ENCODE data around the gene BUB3.

The BUB3 gene

DNA sequence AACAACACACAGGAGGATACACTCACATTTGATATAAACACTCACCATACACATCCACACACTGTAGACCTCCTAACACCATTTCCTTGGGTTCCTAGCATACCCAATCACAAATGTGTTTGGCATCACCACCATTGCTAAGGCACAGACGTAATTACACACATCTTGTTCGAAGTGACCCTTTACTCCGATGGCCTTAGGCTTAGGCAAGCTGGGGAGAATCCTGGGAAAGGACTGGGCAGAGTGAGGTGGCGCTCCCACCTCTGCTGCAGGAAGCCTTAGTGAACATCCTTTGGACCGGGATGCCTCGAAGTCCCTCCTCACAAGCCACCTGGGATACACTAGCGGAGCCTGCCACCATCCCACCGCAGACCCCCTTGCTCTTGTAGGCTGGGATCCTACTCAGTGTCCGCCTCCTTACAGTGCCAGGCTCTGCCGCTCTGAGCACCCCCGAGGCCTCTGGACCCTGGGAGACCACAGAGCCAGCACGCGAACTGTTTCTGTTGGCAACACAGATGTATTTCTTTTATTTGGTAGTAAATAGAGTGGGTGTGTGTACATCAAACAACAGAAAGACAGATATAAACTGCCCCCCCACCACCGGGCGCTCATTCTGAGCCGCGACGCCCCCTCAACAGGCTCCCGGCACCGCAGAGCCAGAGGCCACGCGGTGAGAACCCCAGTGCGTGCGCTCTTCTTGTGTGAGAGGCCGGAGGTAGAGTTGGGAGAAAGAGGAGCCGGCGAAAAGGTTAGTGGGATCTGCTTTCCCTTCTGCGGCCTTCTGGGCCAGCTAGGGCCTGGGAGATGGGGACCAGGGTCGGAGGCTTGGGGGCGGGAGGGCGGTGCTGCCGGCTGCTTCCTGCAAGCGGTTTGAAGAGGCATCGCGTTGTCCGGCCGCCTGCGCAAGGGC lies 12.2 kb upstream of the BUB3 start:
- DNase-seq, result no peak

DNA sequence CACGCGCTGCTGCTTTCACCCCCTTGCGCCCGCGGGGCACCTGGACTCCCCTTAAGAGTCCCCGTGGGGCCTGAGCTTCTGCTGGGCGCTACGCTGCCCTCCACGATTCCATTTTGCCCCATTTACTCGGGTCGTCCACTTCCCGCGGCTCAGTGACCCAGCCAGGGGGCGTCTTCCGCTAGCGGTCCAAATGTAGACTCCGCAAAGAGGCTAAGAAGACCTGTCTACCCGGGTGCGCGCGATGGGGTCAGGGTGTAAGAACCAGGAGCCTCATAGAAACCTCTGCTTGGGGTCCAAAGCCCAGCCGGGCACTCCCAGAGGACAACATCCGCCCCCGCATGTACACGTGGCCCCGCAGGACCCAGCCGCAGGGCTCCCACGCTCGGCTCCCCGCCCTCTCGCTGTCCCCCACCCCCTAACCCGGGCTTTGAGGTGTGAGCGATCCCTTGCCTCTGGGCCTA lies 11.5 kb upstream of the BUB3 start:
- no peak for DNase-seq

DNA sequence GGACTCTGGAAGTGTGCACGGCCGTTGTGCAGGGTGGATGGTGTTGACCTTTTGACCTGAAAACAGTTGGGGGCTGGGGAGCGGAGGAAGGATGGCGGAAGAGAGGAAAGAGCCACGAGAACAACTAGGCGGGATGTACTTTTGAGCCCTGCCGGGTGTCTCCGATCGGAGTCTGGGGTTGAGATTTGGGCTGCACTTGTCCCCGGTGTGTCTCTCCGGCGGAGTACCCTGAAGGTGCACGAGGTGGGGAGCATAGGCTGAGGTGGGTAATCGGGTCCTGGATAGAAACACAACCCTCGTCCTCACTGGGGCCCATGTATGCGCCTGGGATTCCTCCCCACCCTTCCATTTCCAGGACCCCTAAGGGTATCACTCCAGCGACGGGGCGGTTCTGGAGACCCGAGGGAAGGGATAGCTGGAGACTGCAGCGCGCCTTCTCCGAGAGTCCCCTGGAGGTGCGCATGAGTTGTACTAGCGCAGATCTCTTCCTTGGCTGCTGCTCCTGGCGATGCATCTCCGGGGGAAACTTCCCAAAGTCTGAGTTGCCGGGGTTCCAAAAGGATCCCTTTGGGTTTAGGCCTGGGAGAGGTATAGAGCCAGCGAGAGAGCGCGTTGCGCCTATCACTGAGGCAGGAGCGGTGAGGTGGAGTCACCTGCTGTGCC lies 10.9 kb upstream of the BUB3 start:
- no peak for DNase-seq

DNA sequence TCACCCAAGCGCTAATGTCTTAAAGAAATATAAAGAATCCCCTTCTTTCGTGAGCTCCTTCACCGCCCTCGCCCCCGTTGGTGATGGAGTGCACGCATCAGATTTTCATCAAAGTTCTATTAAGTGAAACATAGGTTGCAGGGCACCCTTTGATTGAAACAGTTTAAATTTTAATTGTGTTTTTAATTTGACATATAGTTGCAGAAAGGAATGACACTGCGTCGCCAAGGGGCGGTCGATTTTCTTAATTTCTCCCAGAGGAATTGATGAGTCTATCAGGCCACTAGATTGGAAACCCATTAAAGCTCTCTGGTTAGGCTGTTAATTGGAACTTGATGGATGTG lies 10.4 kb upstream of the BUB3 start:
- DNase-seq, result no peak

DNA sequence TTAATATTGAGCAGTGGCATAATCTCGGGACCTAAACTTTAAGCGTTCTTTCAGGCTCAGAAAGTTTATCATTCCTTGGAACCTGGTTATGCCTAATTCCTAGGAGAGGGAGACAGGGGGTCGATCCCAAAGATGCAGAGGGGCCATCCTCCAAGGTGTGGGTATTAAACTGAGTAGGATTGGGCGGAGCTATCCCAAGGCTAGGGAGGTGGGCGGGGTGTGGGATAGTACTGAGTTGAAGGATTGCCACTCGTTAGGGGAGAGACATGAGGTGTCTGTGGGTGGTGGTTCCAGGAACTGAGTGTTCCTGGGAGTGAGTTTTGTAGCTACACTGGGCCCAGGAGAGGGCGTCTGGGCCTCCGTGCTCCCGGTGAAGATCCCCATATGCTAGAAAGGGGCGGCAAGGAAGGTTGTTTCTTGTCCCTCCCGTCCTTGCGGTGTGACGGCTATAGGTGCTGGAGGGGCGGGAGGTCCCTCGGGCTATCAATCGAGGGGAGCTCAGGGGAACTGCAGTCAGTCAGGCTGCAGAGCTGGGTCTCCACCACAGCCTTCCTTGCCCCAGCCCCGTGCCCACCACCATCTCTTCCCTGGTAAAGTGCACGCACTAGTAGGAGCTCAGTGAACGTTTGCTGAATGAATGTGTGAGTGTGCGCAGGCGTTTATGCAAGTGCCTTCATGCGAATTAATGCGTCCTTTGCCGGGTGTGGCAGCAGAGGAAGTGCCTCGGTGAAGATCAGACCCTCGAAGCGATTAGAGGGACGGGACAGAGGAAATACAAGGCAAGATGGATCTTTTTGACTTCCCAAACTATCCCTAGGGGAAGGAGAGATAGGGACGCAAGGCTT lies 9.3 kb upstream of the BUB3 start:
- no peak for DNase-seq

DNA sequence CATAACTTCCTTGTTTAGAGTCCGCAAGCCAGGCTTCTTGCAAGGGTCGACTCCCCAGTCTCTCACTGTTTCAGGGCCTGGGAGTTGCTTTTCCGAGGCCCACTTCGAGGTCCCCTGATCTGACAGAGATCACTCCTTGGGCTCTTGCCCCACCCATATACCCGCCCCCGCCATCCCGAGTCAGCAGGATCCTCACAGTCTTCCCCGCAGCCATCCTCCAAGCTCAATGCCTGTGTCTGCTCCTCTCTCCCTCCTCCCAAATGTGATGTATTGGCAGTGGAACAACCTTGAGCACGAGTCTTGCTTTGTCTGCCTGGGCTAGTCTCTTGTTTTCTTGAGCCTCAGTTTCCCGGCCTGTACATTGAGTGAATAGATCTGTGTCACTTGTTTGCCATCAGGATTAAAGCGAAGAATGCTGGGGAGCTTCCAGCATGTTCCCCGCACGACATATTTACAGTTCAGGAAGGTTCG lies 8.6 kb upstream of the BUB3 start:
- DNase-seq, result no peak

DNA sequence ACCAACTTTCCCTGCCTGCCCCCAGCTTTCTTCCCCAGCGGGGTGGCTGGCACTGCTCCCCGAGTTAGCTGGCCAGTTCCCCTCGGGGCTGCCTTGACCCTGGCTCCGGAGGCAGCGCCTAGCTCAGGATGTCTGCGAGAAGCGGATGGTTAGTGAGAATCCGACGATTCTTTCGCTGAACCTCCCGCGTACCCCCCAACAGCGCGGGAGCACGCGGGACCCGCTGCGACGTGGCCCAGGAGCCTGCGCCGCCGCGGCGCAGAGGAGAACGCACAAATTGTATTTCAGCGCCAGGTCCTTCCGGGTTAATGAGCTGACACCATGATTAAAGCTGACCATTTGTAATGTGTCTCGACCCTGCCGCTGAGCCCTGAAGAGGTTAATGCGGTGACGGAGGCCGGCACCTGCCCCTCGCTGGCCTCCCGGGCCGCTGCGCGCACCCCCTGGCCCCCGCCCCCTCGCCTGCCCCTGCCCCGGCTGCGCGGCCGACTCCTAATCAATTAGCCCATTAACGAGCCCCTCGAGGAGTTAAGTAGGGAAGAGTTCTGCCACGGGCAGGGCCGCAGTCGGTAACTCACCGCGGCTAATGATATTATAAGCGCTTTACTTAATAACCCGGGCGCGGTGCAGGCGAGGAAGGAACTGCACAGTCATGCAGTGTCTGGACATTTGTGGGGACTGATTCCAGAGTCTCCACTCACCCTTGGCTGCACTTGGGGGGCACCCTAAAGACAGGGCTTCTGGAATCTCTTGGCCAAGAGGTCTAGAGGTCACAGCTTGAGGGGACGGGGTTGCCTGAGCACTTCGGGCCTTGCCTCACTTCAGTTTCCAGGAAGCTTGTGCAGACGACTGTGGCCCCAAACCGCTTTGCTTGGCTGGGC lies 7.9 kb upstream of the BUB3 start:
- no peak for DNase-seq

DNA sequence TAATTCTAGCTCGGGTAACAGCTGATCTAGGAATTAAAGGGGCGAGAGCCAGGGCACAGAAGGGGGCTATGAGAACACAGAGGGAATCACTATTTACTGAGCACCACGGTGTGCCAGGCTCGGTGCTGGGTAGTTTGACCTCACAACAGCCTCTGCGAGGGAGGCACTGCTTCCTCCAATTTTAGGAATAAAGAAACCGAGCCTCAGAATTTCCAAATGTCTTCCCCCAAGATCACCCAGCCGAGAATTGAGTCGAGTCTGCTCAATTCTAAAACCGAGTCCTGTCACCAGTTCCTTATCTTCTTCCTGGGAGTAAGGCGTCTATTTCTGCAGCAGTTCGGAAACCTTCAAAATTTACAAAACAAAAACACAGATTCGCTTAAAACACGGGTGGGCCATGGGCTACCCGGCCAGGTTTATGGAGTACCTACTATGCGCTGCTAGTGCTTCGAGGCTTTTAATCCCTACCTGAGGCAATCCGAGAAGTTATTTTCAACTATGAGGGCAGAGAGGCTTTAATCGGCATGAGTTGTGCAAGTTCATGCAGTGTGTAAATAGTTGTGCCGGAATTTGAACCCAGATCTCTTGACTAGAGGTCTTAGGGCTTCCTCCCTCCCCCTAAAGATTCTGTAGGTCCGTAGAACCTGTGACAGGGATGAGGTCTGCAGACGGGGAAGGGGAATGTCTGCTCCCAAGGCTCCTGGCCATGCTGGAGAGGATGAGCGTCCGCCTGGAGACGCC lies 7.1 kb upstream of the BUB3 start:
- no peak for DNase-seq

DNA sequence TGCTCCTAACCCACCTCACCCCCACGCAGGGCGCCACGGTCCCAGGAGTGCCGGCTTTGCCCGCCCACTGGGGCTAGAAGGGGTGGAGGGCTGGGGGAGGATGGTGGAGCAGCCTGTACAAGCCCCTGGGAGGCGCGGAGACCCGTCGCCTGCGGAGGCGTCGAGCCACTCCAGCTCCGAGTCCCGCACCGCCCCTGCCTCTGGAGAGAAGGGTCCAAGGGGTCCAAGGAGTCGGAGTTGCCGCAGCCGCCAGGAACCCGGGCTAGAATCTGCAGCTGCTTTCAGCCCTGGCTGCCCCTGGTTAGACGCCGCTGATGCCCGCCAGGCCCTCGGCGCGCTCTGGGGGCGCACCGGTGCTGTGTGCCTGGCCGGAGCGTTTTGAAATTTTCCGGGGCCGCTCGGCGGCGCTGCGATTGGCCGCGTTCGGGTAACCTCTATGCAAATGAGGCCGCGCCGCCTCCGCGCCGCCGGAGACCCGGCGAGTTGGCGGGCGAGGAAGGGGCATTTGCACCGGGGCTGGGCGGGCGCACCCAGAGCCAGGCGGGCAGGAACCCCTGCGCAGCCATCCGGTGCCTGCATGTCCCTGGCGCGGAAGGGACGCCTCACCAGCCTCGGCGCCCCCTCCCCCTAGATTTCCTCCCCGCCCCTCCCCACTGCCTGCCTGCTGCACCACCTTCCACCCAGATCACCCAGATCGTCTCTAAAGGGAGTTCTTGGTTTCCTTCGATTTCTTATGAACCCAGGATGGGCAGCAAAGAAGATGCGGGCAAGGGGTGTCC lies 6.4 kb upstream of the BUB3 start, which contains the start of gene HMX2:
Gene HMX2 (plus strand): TSS at position 502 of the 779 bp plus-strand sequence. CDS start 243 bp downstream, at position 745.
- DNase-seq, result no peak

DNA sequence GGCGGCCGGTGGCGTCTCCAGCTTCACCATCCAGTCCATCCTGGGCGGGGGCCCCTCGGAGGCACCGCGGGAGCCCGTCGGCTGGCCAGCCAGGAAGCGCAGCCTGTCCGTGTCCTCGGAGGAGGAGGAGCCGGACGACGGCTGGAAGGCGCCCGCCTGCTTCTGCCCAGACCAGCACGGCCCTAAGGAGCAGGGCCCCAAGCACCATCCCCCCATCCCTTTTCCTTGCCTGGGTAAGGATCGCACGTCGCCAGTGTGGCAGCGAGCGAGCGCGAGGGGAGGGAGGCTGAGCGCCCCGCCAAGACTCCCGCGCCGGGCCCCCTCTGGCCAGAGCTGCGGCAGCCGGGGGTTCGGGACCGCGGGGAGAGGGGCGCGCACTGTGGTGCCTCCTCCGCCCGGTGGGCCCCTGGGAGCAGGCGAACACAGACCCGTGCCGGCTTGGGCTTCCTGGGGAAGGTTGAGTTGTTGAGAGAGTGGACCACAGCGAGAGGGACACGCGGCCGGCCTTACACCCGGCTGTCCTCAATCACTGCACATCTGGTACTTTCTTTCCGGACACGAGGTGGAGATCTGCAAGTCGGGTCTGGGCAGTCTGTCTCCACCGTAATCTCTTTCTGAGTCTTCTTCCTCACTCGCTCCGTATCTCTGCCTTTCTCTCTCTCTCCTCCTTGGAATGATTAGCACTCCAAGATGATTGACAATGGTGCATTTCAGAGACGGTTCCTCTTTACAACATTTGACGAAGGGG lies 5.6 kb upstream of the BUB3 start:
- no peak for DNase-seq

DNA sequence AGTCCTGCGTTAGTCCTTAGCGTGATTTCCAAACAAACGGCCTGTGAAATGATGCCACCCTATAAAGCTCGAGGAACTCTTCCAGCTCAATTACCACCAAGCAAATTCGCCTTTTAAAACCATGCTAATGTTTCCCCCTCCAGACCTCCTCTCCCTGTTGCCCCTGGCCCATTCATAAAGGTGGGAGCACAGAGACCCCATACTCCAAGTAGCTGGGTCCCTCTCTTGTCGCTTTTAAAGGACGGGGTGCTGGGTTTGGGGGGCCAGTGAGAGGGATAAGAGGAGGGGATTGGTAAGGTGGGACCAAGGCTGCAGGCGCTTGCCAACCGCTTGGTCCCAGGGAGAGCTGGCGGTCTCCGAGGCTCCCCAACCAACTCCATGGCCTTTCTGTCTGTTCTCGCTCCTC lies 5.0 kb upstream of the BUB3 start:
- no peak for DNase-seq

DNA sequence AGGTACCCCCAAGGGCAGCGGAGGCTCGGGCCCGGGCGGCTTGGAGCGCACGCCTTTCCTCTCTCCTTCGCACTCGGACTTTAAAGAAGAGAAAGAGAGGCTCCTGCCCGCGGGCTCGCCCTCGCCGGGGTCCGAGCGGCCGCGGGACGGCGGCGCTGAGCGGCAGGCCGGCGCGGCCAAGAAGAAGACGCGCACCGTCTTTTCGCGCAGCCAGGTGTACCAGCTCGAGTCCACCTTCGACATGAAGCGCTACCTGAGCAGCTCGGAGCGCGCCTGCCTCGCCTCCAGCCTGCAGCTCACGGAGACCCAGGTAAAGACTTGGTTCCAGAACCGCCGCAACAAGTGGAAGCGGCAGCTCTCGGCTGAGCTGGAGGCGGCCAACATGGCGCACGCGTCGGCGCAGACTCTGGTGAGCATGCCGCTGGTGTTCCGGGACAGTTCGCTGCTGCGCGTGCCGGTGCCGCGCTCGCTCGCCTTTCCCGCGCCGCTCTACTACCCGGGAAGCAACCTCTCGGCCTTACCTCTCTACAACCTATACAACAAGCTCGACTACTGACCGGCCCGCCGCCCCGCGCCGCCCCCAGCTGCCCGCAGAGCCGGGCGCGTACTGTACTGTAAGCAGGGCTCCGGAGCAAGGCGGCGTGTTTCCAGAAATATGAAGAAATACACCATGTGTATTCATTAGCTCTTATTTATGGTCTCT lies 4.5 kb upstream of the BUB3 start:
- DNase-seq, result no peak

DNA sequence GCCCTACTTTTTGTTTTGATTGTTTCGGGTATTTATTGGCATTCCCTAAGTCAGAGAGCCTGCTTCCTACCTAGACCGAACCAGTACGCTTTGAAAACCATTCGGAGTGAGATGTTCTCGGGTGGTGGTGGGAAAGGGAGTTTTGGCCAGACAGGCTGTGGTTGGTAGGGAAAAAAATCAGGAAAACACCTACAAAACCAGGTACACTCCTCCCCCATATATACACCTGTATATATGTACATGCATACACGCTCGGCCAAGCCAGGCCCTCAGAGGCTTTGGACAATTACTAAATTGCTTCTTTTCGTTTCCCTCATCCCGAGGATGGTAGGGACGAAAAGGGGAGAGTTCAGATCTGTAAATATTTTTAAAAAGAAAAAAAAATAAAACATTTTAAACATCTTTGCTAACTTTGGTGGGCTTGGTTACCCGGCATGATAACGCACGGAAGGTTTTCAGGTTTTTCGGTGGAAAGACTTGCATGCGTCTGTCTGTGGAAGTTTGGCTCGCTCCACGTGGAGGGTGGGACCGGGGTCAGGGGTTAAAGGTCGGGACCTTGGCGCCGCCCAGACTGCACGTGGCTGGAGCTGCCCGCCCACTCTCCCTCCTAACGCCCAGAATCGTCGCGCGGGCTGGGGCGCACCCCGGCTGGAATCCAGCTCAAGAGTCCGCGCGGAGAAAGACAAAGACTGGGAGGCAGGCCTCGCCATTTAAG lies 3.8 kb upstream of the BUB3 start:
- no peak for DNase-seq

DNA sequence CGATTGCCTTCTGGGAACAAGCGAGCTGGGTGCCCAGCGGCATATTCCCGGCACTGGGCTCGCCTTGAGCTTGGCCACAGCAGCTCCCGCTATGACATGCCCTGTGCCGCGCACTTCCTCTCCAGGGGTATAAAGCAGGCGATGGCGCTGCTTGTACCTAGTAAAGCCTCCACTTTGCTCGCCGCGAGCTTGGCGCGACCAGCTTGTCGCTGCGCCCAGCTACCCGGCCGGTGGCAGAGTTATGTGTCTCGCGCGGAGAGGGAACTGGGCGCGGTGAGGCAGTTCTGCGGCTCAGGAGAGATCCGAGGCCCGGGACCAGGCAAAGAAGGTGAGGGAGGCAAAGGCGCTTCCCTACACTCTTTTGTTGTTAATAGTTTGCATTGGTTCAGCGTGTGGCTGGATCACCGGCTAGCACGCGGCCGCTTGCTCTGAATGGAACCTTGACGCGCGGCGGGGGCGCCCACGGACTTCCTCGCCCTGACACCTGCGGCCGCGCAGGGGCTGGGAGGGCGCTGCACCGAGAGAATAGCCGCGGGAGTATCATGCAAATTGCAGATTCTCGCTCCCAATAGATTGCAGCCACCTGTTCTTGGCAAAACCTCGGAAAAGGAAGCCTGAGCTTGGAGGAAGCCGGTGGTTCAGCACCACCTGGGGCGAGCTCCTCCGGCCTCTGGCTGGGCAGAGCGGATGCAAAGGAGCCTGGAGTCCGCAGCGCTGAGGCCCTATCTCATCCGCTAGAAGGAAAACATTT lies 3.0 kb upstream of the BUB3 start:
- no peak for DNase-seq

DNA sequence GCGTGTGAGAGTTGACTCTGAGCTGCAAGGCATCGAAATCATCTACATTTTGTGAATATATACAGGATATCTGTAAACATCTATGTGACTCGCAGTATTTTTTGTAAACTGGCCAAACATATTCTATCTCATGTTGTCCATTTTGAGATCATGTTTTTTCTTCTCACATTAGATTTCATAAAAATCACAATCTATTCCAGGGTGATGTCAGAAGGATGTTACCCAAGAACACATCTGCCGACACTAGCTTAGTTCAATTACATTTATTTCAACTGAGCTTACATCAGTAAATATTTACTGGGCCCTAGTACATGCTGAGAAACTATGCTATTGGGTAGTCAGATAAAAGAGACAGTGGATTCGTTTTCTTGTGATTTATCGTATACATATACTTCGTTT lies 2.5 kb upstream of the BUB3 start:
- DNase-seq, result no peak

DNA sequence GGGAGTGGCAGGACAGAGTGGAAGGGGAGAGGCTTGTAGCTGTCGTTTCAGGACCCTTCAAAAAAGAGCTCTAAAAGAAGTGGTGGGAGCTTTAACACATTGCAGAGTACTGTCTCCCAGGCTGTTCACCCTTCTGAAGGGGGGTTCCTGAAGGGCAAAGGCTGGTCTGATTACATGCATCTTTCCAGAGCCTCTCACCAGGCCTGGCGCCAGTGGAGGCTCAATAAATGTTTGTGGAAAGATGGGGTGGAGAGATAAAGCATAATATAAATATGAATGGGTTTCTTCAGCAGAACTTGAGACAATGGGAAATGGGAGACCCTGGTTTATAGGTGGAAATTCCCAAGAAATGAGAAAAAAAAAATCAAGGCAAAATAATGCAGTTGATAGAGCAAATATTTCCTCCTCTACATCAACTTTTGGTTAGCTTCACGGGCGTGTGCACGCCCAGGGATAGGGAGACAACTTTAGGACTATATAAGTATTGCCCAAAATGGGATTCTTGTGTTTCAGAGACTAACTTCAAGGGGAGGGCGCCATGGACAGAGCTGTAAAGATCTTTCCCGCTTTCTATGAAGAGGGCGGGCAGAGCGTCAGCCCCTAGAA lies 613 bp upstream of the BUB3 start:
- DNase-seq, result no peak
